Nephron progenitor cell (in vitro differentiated cells): Measurements from ENCODE around the gene LAPTM5.

ENCODE experiments used
- DNase-seq: peaks from one replicate; pipeline ENCODE4 v3.0.0; 2021
- H3K27ac Mint-ChIP-seq: 2 replicates; pipeline ENCODE4 v1.8.0; 2021; ENCODE audit warnings: mild to moderate bottlenecking, moderate library complexity, mixed read lengths
- H3K27me3 Mint-ChIP-seq: 2 replicates; pipeline ENCODE4 v1.8.0; 2021; ENCODE audit warnings: mild to moderate bottlenecking, low read depth, mixed read lengths; ENCODE audit not compliant: poor library complexity
- H3K36me3 Mint-ChIP-seq: 2 replicates; pipeline ENCODE4 v1.8.0; 2021; ENCODE audit warnings: low read depth, mixed read lengths
- H3K4me1 Mint-ChIP-seq: 2 replicates; pipeline ENCODE4 v1.8.0; 2021; ENCODE audit warnings: mixed read lengths
- H3K4me3 Mint-ChIP-seq: 2 replicates; pipeline ENCODE4 v1.8.0; 2021; ENCODE audit warnings: mild to moderate bottlenecking, moderate library complexity, mixed read lengths
- H3K9me3 Mint-ChIP-seq: 2 replicates; pipeline ENCODE4 v1.8.0; 2021; ENCODE audit warnings: mild to moderate bottlenecking, moderate library complexity, mixed read lengths
- CTCF ChIP-seq: fragments of 200-600 bp; sonication (generic); IDR thresholded peaks from 2 replicates; pipeline ENCODE4 v1.5.0; 2021; ENCODE audit warnings: antibody characterized with exemption

Gene LAPTM5

GRCh38 chr1:30693822-30694221 is 63.8 kb downstream of the LAPTM5 start:
- Mint-ChIP-seq H3K4me3 (no peak overlapping the region), H3K27ac (no peak overlapping the region), H3K27me3 (peaks cover 13% of the 10 kb centered on the region), H3K36me3 (no peaks in the 10 kb centered on the region), H3K4me1 (peaks cover 71% of the 10 kb centered on the region), H3K9me3 (no peaks in the 10 kb centered on the region)
- no peak for TF ChIP-seq CTCF
- DNase-seq = no peak

GRCh38 chr1:30693366-30693765 is 64.2 kb downstream of the LAPTM5 start:
- no peaks in the 10 kb centered on the region for H3K36me3 Mint-ChIP-seq
- no peaks in the 10 kb centered on the region for H3K9me3 Mint-ChIP-seq
- H3K27me3 Mint-ChIP-seq = peaks cover 13% of the 10 kb centered on the region
- peaks cover 69% of the 10 kb centered on the region for H3K4me1 Mint-ChIP-seq
- H3K4me3 Mint-ChIP-seq = no peak overlapping the region
- TF ChIP-seq CTCF = no peak
- no peak for DNase-seq
- no peak overlapping the region for H3K27ac Mint-ChIP-seq

- no peak overlapping the region for H3K27ac Mint-ChIP-seq
- DNase-seq = no peak
- H3K4me3 Mint-ChIP-seq = no peak overlapping the region
- no peak for TF ChIP-seq CTCF
- no peaks in the 10 kb centered on the region for H3K36me3 Mint-ChIP-seq
- no peaks in the 10 kb centered on the region for H3K9me3 Mint-ChIP-seq
- H3K4me1 Mint-ChIP-seq = peaks cover 69% of the 10 kb centered on the region
- peaks cover 13% of the 10 kb centered on the region for H3K27me3 Mint-ChIP-seq
Measured at GRCh38 chr1:30692948-30693301, 64.6 kb downstream of the LAPTM5 start.

- H3K4me3 Mint-ChIP-seq = no peak overlapping the region
- H3K27me3 Mint-ChIP-seq = peaks cover 17% of the 10 kb centered on the region
- no peaks in the 10 kb centered on the region for H3K36me3 Mint-ChIP-seq
- no peak for DNase-seq
- H3K27ac Mint-ChIP-seq = no peak overlapping the region
- peaks cover 69% of the 10 kb centered on the region for H3K4me1 Mint-ChIP-seq
- no peak for TF ChIP-seq CTCF
- H3K9me3 Mint-ChIP-seq = no peaks in the 10 kb centered on the region
Measured at GRCh38 chr1:30692201-30692947, 65.2 kb downstream of the LAPTM5 start.

GRCh38 chr1:30691480-30691879 is 66.1 kb downstream of the LAPTM5 start:
- Mint-ChIP-seq H3K27me3 (peaks cover 26% of the 10 kb centered on the region), H3K27ac (no peak overlapping the region), H3K4me1 (peaks cover 73% of the 10 kb centered on the region), H3K9me3 (no peaks in the 10 kb centered on the region), H3K4me3 (no peak overlapping the region), H3K36me3 (no peaks in the 10 kb centered on the region)
- no peak for DNase-seq
- TF ChIP-seq CTCF = no peak
